ENCODE results near the gene KLHL18.
"Not testable (repeated sequence)": the region's sequence is repeated elsewhere in the genome, so short reads cannot be mapped to it uniquely, and the experiment has no call there.

KLHL18 gene

DNA sequence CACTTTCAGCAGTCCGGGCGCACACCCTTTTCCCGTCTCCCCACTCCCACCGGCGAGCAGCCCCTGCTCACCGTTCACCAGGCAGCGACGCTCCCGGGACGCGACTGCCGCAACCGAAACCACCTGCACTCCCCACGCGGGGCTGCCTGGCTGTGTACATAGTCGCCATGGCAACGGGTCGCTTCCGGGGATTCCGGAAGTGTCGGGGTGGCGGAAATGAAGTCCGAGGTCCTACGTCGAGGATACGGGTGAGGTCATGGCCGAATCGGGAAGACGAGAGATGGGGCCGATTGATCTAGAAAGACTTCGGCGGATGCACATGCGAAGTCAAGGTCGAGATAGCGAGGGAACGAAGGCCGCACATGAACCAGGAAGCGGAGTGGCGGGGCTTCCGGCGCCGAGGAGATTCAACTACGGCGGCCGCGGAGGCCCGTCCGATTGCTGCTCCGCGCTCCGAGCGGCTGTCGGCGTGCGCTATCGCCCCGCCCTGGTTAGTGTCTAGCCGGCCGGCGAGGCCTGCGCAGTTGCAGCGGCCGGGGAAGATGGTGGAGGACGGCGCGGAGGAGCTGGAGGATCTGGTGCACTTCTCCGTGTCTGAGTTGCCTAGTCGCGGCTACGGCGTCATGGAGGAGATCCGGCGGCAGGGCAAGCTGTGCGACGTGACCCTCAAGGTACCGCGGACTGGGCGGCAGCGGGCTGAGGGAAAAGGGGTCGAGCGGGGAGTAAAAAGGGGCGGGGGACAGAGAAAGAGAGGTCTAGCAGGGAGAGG is at the start of gene KLHL18, which contains the start of gene KIF9:
TSS of gene KLHL18 (plus strand) at position 521 of the 769 bp plus-strand sequence. CDS start at position 543, 22 bp downstream.
TSS of gene KIF9 (minus strand) at position 376 of the 769 bp plus-strand sequence. CDS start 5,425 bp downstream, outside the sequence.
- in situ Hi-C loops (cut with HindIII; ENCODE audit: low sequenced_read_pairs) = no loop called here

DNA sequence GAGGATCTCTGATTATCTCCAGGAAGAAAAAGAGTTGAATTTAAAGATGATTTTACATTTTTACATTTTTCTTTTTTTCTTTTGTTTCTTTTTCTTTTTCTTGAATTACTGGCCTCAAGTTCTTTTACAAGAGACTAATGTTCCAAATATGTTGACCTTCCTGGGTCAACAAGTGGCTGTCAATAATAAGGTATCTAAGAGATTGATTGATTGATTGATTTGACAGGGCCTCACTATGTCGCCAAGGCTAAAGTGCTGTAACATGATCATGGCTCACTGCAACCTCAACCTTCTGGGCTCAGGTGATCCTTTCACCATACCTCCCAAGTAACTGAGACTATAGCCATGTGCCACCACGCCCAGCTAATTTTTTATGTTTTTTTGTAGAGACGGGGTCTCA is 44.7 kb upstream of the KLHL18 start:
- in situ Hi-C loops (cut with HindIII; ENCODE audit: low sequenced_read_pairs) = no loop called here

DNA sequence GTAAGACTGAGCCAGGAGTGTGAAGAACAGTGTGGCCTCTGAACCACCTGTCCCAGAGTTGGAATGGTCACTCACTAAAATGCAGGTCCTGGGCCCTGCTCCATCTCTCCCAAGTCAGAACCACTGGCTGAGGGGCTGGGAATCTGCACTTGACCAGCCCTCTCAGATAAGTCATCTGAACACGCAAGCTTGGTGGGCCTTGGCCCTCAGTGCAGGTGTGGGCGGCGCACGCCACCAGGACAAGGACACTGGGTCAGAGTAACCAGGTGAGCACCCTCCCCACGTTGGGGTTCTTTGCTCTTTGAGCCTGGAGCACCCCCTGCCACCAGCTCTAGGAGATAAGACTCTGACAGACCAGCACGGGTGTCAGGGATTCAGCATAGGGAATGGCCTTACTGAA is 42.8 kb upstream of the KLHL18 start:
- in situ Hi-C loops (cut with HindIII; ENCODE audit: low sequenced_read_pairs) = no loop called here

DNA sequence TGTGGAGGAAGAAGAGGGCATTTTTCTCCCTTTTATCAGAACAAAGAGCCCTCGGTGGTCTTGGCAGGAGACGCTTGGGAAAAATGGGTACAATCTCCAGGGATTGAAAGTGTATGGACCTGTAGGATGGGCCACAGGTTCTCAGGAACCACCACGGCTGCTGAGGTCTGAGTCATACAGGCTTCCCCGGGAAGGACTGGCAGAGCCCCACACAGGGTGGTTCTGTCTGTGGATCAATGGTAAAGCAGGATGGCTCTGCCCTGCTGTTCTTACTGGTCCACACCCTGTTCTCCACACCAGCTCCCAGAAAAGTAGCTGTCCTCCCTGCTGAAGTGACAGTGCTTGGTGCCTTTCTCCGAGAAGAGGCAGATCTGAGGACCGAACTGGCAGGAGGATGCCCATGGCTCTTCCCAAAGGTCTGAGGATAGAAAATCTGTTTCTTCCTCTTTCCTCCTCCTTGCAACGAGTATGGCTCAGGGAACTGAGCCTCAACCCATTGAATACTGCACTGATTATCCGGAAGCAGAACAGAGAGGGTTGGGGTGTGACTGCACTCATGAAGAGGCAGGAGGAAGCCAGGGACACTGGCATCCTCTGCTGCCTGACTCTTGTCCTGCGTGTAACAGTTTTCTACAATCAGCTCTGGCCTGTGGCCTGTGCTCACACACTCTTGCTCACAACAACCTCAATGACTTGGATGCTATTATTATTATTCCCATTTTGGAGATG is 39.2 kb upstream of the KLHL18 start:
- in situ Hi-C loops (cut with HindIII; ENCODE audit: low sequenced_read_pairs) = no loop called here

DNA sequence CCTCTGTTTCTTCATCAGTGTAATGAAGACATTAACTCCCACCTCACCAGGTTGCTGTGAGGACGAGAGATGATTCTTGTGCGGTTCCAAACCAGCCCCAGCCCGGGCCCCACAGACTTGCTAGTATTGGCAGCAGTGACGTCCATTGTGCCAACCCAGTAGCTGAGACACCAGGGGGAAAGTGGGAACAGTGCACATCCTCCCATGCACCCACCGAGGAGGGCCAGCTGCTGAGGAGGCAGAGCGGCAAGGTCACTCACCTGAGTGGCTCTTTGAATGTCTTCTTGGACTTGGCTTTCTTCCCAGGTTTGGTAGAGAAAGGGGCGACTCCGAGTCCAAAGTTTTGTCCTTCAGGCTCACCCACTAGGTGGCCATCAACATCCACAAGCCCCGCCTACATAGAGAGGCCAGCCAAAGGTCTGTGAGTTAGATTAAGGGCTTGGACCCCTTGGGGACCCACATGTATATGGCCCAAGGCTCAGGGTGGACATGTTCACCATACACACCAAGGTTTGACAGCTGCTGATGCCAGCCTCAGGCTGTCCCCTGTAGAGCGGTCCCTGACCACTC is 38.1 kb upstream of the KLHL18 start:
- in situ Hi-C loops (cut with HindIII; ENCODE audit: low sequenced_read_pairs) = loop anchor here (5.0 kb wide), 2 partner anchors 67 to 93 kb away; no protein-coding TSS in a partner anchor

DNA sequence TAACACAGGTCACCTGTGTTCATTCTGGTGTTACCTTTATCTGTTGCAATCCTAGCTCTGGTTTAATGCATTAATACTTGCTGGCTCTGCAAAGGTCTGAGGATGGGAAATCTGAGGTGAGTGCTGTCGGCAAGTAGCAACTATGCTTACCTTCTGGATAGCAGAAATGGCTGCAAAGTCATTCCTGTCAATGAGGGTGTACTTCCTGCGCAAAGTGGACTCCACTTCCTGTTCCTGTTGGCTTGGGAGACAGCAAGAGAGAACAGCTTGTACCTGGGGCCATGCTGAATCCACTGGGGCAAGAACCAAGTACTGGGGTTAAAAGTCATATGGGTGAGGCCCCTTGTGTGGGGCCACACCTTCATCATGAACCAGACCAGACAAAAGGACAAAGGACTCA is 37.5 kb upstream of the KLHL18 start:
- in situ Hi-C loops (cut with HindIII; ENCODE audit: low sequenced_read_pairs) = loop anchor here (5.0 kb wide), 2 partner anchors 68 to 92 kb away; no protein-coding TSS in a partner anchor

DNA sequence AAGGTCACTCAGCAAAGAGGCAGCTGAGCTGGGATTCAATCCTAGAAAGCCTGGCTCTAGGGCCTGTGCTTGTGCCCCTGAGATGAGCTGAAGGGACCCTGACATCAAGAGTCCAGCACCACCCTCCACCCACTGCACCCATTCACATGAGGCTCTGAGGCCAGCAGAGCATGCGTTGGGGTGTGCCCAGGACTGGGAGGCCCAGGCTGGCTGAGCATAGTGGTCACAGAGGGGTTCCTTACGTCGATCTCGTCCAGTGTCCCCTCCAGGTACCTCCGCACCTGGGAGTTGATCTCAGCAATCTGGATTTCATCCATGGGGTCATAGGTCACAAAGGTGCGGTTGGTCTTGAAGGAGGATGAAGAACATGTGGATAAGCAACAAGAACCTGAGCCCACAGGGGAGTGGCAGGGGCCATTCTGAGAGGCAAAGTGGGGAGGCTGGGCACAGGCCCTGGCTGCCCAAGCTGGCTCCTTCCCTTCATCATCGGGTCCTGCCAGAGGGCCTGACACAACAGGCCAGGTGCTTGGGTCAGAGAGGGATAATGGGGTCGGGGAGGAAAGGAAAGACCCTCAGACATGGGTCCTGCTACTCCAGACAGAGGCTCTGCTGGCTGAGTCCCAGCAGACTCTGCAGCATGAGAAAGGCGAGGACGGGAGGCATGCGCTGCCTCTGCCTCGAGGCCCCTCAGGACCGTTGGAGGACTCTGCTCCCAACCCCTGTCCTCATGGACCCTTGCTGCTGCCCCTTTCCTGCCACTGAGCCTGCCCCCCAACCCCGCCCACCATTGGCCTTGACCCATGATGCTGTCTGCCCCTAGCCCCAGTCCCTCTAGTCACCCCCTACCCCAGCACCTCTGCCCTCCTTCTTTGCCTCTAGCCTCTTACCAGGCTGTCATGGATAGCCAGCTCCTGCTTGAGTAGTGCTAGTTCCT is 35.3 kb upstream of the KLHL18 start:
- in situ Hi-C loops (cut with HindIII; ENCODE audit: low sequenced_read_pairs) = loop anchor here (5.0 kb wide), 2 partner anchors 70 to 90 kb away; no protein-coding TSS in a partner anchor

DNA sequence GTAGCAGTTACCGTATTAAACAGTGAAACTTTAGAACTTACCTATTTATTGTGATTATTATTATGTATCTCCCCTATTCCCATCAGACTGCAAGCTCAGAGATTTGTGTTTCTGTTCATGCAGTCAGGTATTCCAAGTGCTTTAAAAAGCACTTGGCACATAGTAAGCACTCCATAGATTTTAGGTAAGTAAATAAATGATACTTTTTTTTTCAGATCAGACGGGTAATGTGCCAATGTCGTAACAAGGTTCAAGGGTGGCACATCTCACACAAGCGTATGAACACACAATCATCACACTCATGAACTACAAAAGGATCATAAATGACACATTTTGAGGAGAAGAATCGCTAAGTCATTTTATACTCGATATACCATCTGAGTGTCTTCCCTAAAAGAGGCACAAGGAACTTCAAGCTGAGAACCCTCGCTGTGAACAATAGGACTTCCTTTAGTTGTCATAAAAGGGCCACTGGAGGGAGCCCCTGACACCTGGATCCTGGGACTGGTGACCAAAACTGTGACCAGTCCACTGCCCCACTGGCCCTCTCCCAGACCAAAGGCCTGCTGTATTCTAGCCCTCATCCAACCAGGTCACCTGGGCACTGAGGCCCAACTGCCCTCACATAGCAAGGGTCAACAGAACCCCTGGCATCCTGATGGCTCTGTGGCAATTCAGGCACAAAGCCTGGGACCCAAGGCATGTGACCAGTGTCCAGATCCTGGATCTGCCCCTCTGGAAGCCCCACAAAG is 32.3 kb upstream of the KLHL18 start:
- in situ Hi-C loops (cut with HindIII; ENCODE audit: low sequenced_read_pairs) = no loop called here

DNA sequence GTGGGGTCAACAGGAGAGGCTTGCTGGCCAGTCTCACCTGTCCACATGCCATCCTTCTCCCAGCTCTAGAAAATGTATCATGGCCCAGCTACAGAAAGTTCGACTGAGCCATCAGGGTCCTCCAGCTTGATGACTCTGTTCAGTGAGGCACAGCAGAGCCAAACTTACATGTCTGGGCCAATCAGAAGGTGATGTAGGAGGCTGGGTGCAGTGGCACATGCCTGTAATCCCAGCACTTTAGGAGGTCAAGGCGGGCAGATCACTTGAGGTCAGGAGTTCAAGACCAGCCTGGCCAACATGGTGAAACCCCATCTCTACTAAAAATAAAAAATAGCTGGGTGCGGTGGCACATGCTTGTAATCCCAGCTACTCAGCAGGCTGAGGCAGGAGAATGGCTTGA is 31.7 kb upstream of the KLHL18 start:
- in situ Hi-C loops (cut with HindIII; ENCODE audit: low sequenced_read_pairs) = not testable (repeated sequence)

DNA sequence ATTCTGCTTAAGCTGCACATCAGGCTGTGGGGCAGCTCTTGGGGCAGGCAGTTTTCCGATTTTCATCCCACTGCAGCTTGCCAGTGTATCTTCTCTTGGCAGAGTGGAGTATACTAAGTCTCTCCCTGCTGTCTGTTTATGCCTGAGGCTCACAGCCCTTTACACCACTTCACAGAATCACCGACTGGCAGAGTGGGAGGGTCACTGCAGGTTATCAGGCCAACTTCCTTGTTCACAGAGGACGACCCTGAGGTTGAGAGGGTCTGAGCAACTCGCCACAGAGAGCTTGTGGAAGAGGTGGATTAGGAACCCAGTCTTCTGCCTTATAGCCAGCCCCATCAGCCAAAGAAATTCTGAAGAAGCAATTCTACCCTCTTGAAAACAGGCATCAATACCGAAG is 31.1 kb upstream of the KLHL18 start:
- in situ Hi-C loops (cut with HindIII; ENCODE audit: low sequenced_read_pairs) = no loop called here

DNA sequence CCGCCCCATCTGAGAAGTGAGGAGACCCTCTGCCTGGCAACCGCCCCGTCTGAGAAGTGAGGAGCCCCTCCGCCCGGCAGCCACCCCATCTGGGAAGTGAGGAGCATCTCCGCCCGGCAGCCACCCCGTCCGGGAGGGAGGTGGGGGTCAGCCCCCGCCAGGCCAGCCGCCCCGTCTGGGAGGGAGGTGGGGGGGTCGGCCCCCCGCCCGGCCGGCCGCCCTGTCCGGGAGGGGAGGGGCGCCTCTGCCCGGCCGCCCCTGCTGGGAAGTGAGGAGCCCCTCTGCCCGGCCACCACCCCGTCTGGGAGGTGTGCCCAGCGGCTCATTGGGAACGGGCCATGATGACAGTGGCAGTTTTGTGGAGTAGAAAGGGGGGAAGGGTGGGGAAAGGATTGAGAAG is 26.4 kb upstream of the KLHL18 start:
- in situ Hi-C loops (cut with HindIII; ENCODE audit: low sequenced_read_pairs) = not testable (repeated sequence)

DNA sequence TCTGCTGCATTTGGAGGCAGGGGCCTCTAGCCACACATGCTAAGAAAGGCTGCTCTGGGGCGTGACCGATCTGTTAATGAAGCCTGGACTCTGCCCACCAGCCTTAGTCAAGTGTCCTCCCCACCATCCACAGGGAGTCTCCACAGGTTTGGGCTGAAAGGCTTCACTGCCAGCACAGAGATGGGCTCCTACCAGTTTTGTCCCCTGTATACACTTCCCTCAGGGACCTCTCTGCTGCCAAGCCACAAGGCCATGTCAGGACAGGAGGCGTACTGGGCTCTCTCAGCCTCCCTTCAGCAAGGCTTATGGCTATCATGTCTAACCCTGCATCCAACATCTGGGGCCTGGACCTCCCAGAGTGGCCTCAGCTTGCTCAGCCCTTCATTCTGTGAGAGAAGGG is 23.6 kb upstream of the KLHL18 start:
- in situ Hi-C loops (cut with HindIII; ENCODE audit: low sequenced_read_pairs) = no loop called here

DNA sequence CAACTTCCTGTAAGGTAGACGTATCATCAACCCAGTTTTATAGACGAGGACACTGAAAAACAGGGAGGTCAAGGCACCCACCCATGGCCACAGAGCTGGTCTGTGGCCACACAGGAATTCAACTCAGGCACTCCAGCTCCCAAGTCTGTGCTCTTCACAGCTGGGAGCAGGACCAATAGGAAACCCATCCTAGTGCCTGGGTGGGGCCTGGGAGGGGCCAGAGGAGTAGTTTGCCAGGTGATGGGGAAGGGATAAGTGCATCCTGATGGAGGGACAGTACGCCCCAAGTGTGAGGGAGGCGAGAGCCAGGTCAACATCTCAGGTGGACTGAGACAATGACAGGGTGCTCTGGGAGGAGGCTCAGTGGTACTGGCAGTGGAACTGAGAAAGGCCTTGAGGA is 22.1 kb upstream of the KLHL18 start:
- in situ Hi-C loops (cut with HindIII; ENCODE audit: low sequenced_read_pairs) = no loop called here

DNA sequence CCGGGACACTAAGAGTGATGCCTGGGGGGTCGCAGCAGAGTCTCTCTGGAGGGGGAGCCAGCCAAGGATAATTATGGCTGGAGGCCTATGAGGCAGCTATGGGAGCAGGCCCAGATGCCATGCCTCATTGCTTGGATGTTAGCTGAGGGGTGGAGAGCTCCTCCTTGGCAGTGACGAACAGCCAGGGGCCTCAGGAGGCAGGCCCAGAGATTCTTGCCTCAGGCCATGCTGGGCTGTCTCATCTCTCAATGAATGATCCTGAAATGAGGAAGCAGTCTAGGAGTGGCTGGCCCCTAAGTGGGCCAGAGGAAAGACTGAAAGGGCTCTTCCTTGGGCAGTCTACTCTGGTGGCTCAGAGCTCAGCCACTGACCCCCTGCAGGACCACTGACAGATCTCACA is 21.4 kb upstream of the KLHL18 start:
- in situ Hi-C loops (cut with HindIII; ENCODE audit: low sequenced_read_pairs) = no loop called here

DNA sequence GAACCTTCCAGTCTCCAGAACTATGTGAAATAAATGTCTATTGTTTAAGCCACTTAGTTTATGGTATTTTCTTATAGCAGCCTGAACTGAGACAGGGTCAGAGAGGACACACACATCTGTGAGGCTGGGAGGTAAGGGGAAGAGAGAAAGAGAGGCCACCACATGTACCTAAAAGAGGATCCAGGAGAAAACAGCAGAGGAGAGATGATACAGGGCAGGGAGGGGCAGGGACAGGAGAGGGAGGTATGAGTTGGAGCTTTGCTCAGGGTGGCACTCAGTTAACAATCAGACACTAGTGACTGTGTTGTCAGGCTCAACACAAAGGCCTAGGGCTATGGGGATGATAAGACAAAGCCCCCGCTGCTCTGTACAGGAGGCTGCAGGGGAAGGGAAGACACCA is 17.7 kb upstream of the KLHL18 start:
- in situ Hi-C loops (cut with HindIII; ENCODE audit: low sequenced_read_pairs) = no loop called here

DNA sequence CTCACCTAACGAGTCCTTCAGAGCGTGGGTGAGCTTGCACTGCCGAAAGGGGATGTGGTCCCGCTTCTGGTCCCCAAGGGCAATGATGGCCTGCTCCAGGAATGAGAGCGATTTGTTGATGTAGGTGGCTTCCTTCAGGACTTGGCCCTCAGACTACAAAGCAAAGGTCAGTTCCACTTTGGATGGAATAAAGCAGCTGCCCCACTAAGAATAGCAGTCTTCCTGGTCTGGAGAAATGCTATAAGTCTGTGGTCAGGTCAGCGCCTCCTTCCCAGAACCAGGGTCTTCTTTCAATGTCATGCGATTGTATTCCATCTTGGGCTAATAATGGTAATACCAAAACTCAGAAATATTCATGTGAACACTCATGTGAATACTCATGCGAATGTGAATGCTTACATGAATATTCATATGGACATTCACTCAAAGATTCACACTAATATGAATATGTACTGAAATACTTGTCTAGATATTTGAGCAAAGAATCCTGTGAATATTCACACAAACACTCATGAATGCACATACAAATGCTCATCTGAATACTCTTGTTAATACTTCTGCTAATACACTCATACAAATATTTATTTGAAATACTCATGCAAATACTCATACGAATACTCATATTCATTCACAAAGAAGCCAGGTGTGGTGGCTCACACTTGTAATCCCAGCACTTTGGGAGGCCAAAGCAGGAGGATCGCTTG is 16.9 kb upstream of the KLHL18 start:
- in situ Hi-C loops (cut with HindIII; ENCODE audit: low sequenced_read_pairs) = no loop called here

DNA sequence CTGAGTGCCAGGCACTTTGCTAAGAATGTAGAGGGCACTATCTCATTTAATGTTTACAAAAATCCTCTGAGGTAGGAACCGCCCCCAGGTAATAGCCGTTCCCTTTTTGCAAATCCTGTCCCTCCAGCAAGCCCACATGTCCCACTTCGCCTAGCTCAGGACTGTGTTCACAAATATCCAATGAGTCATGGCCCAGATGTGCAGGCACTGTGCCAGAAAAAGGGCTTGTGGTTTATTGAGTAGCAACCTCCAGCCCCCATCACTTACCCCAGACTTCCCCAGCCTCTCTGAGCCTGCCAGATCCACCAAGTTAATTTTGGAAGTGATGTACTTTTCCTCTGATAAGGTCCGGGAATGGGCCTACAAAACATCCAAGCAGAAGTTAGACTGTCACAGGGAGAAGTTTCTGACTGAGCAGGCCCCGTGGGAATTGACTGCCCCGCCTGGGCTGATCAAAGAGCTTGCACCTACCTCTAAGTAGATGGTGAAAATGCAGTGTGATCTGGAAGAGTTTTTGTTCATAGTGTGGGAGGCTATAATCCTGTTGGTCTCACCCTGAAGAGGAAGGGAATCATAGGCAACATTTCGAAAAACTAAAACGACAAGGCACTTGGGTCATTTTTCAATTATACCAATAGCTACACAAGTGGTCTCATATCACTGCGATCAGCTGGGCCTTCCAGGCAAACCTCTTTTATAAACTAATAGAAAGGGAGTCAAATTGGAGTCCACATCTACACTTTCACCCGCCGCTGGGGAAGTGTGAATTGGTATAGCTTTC is 15.8 kb upstream of the KLHL18 start:
- in situ Hi-C loops (cut with HindIII; ENCODE audit: low sequenced_read_pairs) = no loop called here

DNA sequence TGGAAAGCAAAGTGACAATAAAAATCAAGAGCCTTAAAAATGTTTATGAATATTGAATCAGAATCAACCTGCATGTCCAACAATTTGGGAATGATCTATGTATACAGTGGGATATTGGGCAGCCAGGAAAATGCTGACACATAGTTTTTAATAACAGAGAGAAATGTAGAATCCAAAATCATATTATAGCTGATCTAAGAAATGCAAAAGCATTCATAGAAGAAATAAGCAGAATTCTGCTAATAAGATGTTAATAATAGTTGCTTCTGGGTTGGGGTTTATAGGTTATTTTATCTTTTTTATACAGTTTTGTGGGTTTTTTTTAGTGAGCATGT is 15.3 kb upstream of the KLHL18 start:
- in situ Hi-C loops (cut with HindIII; ENCODE audit: low sequenced_read_pairs) = no loop called here

DNA sequence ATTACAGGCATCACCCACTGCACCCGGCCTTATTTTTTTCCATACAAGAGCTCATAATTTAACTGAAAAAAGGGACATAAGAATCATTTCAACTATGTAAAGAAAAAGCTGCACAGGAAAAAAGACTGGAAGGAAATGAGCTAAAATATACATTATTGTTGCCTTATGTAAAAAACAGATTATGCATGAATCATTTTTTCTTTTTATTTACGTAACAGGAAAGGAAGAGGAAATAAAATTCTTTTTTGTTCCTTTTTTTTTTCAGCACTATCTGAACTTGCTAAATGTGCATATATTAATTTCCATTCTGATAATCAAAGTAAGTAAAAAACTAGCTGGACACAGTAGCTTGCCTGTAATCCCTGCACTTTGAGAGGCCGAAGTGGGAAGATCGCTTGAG is 12.2 kb upstream of the KLHL18 start:
- in situ Hi-C loops (cut with HindIII; ENCODE audit: low sequenced_read_pairs) = no loop called here

Measured in endothelial cell of hepatic sinusoid (primary cell).